RWPE2 (cell line): ENCODE measurements around the gene NDST1.

Experiments
- ATAC-seq: fragments of 200-7000 bp; cut with Tn5 transposase; 3 replicates; pipeline ENCODE4 v1.9.1; 2021; ENCODE audit warnings: low read depth
- DNase-seq: peaks from one replicate; pipeline ENCODE4 v3.0.0-alpha.2; 2020; ENCODE audit warnings: low spot score
- H3K27ac ChIP-seq: fragments of 450-650 bp; 2 replicates; pipeline ENCODE4 v1.5.1; 2017; ENCODE audit warnings: mild to moderate bottlenecking; ENCODE audit not compliant: poor library complexity, severe bottlenecking
- H3K27me3 ChIP-seq: fragments of 250-450 bp; sonication (Bioruptor Pico); 2 replicates; pipeline ENCODE4 v1.5.1; 2021; ENCODE audit warnings: mild to moderate bottlenecking, moderate library complexity; ENCODE audit not compliant: insufficient read depth, poor library complexity, severe bottlenecking
- H3K36me3 ChIP-seq: fragments of 250-450 bp; sonication (Bioruptor Pico); 2 replicates; pipeline ENCODE4 v1.5.1; 2020; ENCODE audit warnings: low read depth, mild to moderate bottlenecking, moderate library complexity
- H3K4me1 ChIP-seq: fragments of 250-450 bp; sonication (Bioruptor Pico); 2 replicates; pipeline ENCODE4 v1.5.1; 2021; ENCODE audit warnings: mild to moderate bottlenecking, moderate library complexity; ENCODE audit not compliant: insufficient read depth, poor library complexity, severe bottlenecking
- H3K4me3 ChIP-seq: fragments of 250-450 bp; sonication (Bioruptor Pico); 2 replicates; pipeline ENCODE4 v1.5.1; 2021; ENCODE audit warnings: mild to moderate bottlenecking, moderate library complexity; ENCODE audit not compliant: severe bottlenecking
- H3K9me3 ChIP-seq: fragments of 250-450 bp; sonication (Bioruptor Pico); 2 replicates; pipeline ENCODE4 v1.5.1; 2021; ENCODE audit warnings: mild to moderate bottlenecking, moderate library complexity; ENCODE audit not compliant: severe bottlenecking
- TF ChIP-seq, protein P1 (sequence below): fragments of 450-650 bp; IDR thresholded peaks from one replicate; pipeline ENCODE4 v1.5.1; 2017; ENCODE audit warnings: mild to moderate bottlenecking, moderate library complexity; ENCODE audit not compliant: poor library complexity, severe bottlenecking

Gene NDST1

DNA sequence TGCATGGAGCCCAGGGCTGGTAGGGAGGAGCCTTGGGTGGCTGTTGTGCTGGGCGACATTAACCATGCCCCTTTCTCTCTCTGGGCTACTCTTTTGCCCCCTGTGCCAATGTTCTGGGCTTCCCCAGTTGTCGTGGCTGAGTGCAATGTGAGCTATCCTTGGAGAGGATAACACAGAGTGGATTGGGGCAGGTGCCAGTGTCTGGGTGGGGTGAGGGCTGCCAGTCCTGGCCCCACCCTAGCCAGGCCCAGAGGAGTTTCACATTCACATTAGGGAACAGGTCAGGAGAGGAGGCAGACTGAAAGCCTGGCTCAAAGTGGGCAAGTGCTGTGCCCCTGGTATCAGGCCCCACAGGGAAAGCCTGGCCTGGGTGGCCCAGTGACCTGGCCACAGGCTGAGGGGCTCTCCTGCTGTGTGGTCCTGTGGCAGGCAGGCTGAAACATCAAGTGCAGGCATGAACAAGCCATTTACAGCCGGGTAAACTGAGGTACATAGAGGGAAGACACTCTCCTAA, 7.5 kb upstream of the NDST1 start:
- Histone ChIP-seq H3K4me1 (peaks cover 68% of the 10 kb centered on the region), H3K36me3 (peaks cover 20% of the 10 kb centered on the region), H3K4me3 (no peak overlapping the region), H3K9me3 (no peaks in the 10 kb centered on the region), H3K27ac (peak overlapping the region; percentile 88), H3K27me3 (no peaks in the 10 kb centered on the region)
- TF ChIP-seq, protein P1, sequence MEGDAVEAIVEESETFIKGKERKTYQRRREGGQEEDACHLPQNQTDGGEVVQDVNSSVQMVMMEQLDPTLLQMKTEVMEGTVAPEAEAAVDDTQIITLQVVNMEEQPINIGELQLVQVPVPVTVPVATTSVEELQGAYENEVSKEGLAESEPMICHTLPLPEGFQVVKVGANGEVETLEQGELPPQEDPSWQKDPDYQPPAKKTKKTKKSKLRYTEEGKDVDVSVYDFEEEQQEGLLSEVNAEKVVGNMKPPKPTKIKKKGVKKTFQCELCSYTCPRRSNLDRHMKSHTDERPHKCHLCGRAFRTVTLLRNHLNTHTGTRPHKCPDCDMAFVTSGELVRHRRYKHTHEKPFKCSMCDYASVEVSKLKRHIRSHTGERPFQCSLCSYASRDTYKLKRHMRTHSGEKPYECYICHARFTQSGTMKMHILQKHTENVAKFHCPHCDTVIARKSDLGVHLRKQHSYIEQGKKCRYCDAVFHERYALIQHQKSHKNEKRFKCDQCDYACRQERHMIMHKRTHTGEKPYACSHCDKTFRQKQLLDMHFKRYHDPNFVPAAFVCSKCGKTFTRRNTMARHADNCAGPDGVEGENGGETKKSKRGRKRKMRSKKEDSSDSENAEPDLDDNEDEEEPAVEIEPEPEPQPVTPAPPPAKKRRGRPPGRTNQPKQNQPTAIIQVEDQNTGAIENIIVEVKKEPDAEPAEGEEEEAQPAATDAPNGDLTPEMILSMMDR = no peak
- ATAC-seq (no peak), DNase-seq (no peak)

GRCh38 chr5:150500905-150501304, 7.0 kb upstream of the NDST1 start:
- Histone ChIP-seq H3K36me3 (peaks cover 20% of the 10 kb centered on the region), H3K9me3 (no peaks in the 10 kb centered on the region), H3K27me3 (no peaks in the 10 kb centered on the region), H3K4me1 (peaks cover 71% of the 10 kb centered on the region), H3K4me3 (no peak overlapping the region), H3K27ac (peak overlapping the region; percentile 88)
- TF ChIP-seq, protein P1 = no peak
- ATAC-seq (no peak), DNase-seq (no peak)

- Histone ChIP-seq H3K27me3 (no peaks in the 10 kb centered on the region), H3K27ac (peak overlapping the region; percentile 88), H3K4me3 (no peak overlapping the region), H3K4me1 (peaks cover 74% of the 10 kb centered on the region), H3K9me3 (no peaks in the 10 kb centered on the region), H3K36me3 (peaks cover 19% of the 10 kb centered on the region)
- no peak for DNase-seq
- ATAC-seq = peak; percentile 7; the same call in 2 of the 3 replicates
- TF ChIP-seq, protein P1 = no peak
Observed at GRCh38 chr5:150502106-150502505, 5.8 kb upstream of the NDST1 start.

DNA sequence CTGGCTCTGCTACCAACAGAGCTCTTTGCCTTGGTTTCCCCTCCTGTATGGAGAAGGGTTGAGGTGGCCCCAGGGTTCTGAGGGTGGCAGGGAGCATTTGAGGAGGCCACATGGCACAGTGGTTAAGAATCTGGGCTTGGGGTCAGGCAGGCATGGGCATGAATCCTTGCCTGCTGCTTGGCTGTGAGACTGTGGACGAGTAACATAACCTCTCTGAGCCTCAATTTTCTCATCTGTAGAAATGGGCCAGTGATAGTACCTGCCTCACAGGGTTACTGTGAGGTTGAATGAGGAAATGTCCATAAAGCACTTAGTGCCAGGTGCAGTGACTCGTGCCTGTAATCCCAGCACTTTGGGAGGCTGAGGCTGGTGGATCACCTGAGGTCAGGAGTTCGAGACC, 5.1 kb upstream of the NDST1 start:
- no peak for ATAC-seq
- Histone ChIP-seq H3K9me3 (no peaks in the 10 kb centered on the region), H3K4me3 (no peak overlapping the region), H3K27me3 (no peaks in the 10 kb centered on the region), H3K27ac (peak overlapping the region; percentile 88), H3K4me1 (peaks cover 75% of the 10 kb centered on the region), H3K36me3 (peaks cover 19% of the 10 kb centered on the region)
- TF ChIP-seq, protein P1 = no peak
- no peak for DNase-seq

GRCh38 chr5:150503386-150503785, 4.5 kb upstream of the NDST1 start:
- no peaks in the 10 kb centered on the region for H3K9me3 ChIP-seq
- no peak overlapping the region for H3K4me3 ChIP-seq
- peaks cover 74% of the 10 kb centered on the region for H3K4me1 ChIP-seq
- ATAC-seq = 0 out of 3 replicates have a peak, but pooled peaks have one; percentile 6
- TF ChIP-seq, protein P1 = no peak
- H3K27me3 ChIP-seq = no peaks in the 10 kb centered on the region
- H3K27ac ChIP-seq = peak overlapping the region; percentile 11
- DNase-seq = no peak
- H3K36me3 ChIP-seq = peaks cover 19% of the 10 kb centered on the region
